GM23338 (cell line): ENCODE results near the gene TSR3. TPM values are rescaled to one million over a fixed set of nuclear protein-coding genes. Genes with fewer than 3 reads are reported as not detected.
A peak's percentile ranks its signal among the peaks of the same experiment; 100 is the strongest.

Experiments
- ATAC-seq: fragments of 200-7000 bp; cut with Tn5 transposase; 3 replicates; pipeline ENCODE4 v1.9.1; 2020
- DNase-seq: peaks from one replicate; pipeline ENCODE4 v3.0.0-alpha.2; 2015; ENCODE audit warnings: low spot score
- H2AFZ ChIP-seq: fragments of 200-600 bp; sonication (generic); 2 replicates; pipeline ENCODE4 v1.8.0; 2016; ENCODE audit warnings: antibody characterized with exemption, mild to moderate bottlenecking, moderate library complexity
- H3F3A ChIP-seq: fragments of 200-600 bp; sonication (generic); replicated peaks from 2 replicates; pipeline ENCODE4 v1.8.0; 2017; ENCODE audit warnings: antibody characterized with exemption, mixed run types, low read depth
- H3K27ac ChIP-seq: fragments of 200-600 bp; sonication (generic); 2 replicates; pipeline ENCODE4 v1.6.1; 2016; ENCODE audit warnings: low read depth
- H3K27me3 ChIP-seq: fragments of 200-600 bp; sonication (generic); 2 replicates; pipeline ENCODE4 v1.8.0; 2016; ENCODE audit warnings: mild to moderate bottlenecking, mixed run types, moderate library complexity; ENCODE audit not compliant: insufficient read depth
- H3K36me3 ChIP-seq: fragments of 200-600 bp; sonication (generic); 2 replicates; pipeline ENCODE4 v1.8.0; 2016; ENCODE audit warnings: mild to moderate bottlenecking; ENCODE audit not compliant: insufficient read depth
- H3K4me1 ChIP-seq: fragments of 200-600 bp; sonication (generic); 2 replicates; pipeline ENCODE4 v1.8.0; 2016; ENCODE audit warnings: mild to moderate bottlenecking, moderate library complexity; ENCODE audit not compliant: insufficient read depth
- H3K4me2 ChIP-seq: fragments of 200-600 bp; sonication (generic); 2 replicates; pipeline ENCODE4 v1.7.1; 2017; ENCODE audit warnings: mixed run types
- H3K4me3 ChIP-seq: fragments of 200-600 bp; sonication (generic); 2 replicates; pipeline ENCODE4 v1.6.1; 2016; ENCODE audit warnings: mixed run types
- H3K79me2 ChIP-seq: fragments of 200-600 bp; sonication (generic); replicated peaks from 2 replicates; pipeline ENCODE4 v1.8.0; 2017; ENCODE audit warnings: mild to moderate bottlenecking; ENCODE audit not compliant: insufficient read depth
- H3K9me2 ChIP-seq: fragments of 200-600 bp; sonication (generic); 2 replicates; pipeline ENCODE4 v1.8.0; 2017; ENCODE audit not compliant: insufficient read depth
- H4K20me1 ChIP-seq: fragments of 200-600 bp; sonication (generic); replicated peaks from 2 replicates; pipeline ENCODE4 v1.8.0; 2017; ENCODE audit warnings: mild to moderate bottlenecking; ENCODE audit not compliant: insufficient read depth
- H3K27ac Mint-ChIP-seq: 2 replicates; pipeline ENCODE4 v1.8.0; 2020; ENCODE audit warnings: inconsistent platforms, mild to moderate bottlenecking, moderate library complexity, mixed read lengths
- H3K27me3 Mint-ChIP-seq: 3 replicates; pipeline ENCODE4 v1.8.0; 2022; ENCODE audit warnings: low read depth, mild to moderate bottlenecking, moderate library complexity, mixed read lengths, inconsistent platforms; ENCODE audit not compliant: insufficient read depth, poor library complexity
- H3K36me3 Mint-ChIP-seq: 3 replicates; pipeline ENCODE4 v1.8.0; 2021; ENCODE audit warnings: low read depth, mild to moderate bottlenecking, inconsistent platforms, moderate library complexity, mixed read lengths
- H3K4me1 Mint-ChIP-seq: 3 replicates; pipeline ENCODE4 v1.8.0; 2020; ENCODE audit warnings: mild to moderate bottlenecking, inconsistent platforms, mixed read lengths
- H3K4me3 Mint-ChIP-seq: 3 replicates; pipeline ENCODE4 v1.8.0; 2021; ENCODE audit warnings: moderate library complexity, mild to moderate bottlenecking, inconsistent platforms, mixed read lengths
- H3K9me3 Mint-ChIP-seq: 3 replicates; pipeline ENCODE4 v1.8.0; 2020; ENCODE audit warnings: moderate library complexity, mild to moderate bottlenecking, inconsistent platforms, mixed read lengths
- CREB1 ChIP-seq: fragments of 250-450 bp; sonication (Bioruptor Pico); IDR thresholded peaks from 2 replicates; pipeline ENCODE4 v1.5.0; 2020; ENCODE audit warnings: low read depth, mild to moderate bottlenecking, moderate library complexity
- ETS1 ChIP-seq: IDR thresholded peaks from 2 replicates; pipeline ENCODE4 v1.6.1; 2016; ENCODE audit warnings: antibody characterized with exemption
- EZH2 ChIP-seq: fragments of 200-600 bp; sonication (generic); IDR thresholded peaks from one replicate; pipeline ENCODE4 v1.8.0; 2017; ENCODE audit warnings: antibody characterized with exemption, mild to moderate bottlenecking, low read depth; ENCODE audit not compliant: unreplicated experiment
- EZH2phosphoT487 ChIP-seq: fragments of 200-600 bp; sonication (generic); IDR thresholded peaks from one replicate; pipeline ENCODE4 v1.8.1; 2018; ENCODE audit warnings: antibody characterized with exemption; ENCODE audit not compliant: unreplicated experiment
- JUNB ChIP-seq: IDR thresholded peaks from one replicate; pipeline ENCODE4 v1.6.1; 2016; ENCODE audit warnings: antibody characterized with exemption; ENCODE audit not compliant: unreplicated experiment
- NANOG ChIP-seq: IDR thresholded peaks from 2 replicates; pipeline ENCODE4 v1.6.1; 2016; ENCODE audit warnings: antibody characterized with exemption, borderline replicate concordance
- POLR2AphosphoS5 ChIP-seq: IDR thresholded peaks from 2 replicates; pipeline ENCODE4 v1.6.1; 2016; ENCODE audit warnings: antibody characterized with exemption, low read depth
- STAT1 ChIP-seq: IDR thresholded peaks from one replicate; pipeline ENCODE4 v1.6.1; 2016; ENCODE audit warnings: antibody characterized with exemption; ENCODE audit not compliant: unreplicated experiment
- ZNF114 ChIP-seq: fragments of 250-450 bp; sonication (Bioruptor Pico); IDR thresholded peaks from 2 replicates; pipeline ENCODE4 v1.5.0; 2020; ENCODE audit warnings: mild to moderate bottlenecking, moderate library complexity
- ZNF331 ChIP-seq: fragments of 250-450 bp; sonication (Bioruptor Pico); IDR thresholded peaks from 2 replicates; pipeline ENCODE4 v1.5.0; 2020; ENCODE audit warnings: low read depth, mild to moderate bottlenecking, moderate library complexity
- polyA plus RNA-seq: library from polyadenylated mRNA; unstranded; fragments of >200 nt; fragmentation: Nextera tagmentation; extraction: Ambion mirVana; gene quantifications from 2 replicates; pipeline ENCODE4 v1.2.1, GENCODE V29; 2016
- total RNA-seq: library from RNA; depleted of rRNA; stranded (reverse); fragments of >200 nt; shearing (Covaris generic); gene quantifications from 2 replicates; pipeline ENCODE4 v1.2.3, GENCODE V29; 2014
- TF ChIP-seq, protein P1 (sequence below): fragments of 250-450 bp; sonication (Bioruptor Pico); IDR thresholded peaks from 2 replicates; pipeline ENCODE4 v1.5.0; 2020; ENCODE audit warnings: mild to moderate bottlenecking, moderate library complexity
- TF ChIP-seq, protein P2 (sequence below), 2 experiments: fragments of 200-600 bp in 1 of 2; sonication (generic) in 1 of 2; conservative IDR thresholded peaks; 2 replicates each; pipeline versions ENCODE4 v1.5.1 to v1.6.1; 2016 to 2017; ENCODE audit warnings: antibody characterized with exemption in 2 of 2, low read depth in 2 of 2, mild to moderate bottlenecking in 2 of 2, moderate library complexity in 1 of 2
- TF ChIP-seq, protein P3 (sequence below): IDR thresholded peaks from one replicate; pipeline ENCODE4 v1.6.1; 2018; ENCODE audit warnings: antibody characterized with exemption; ENCODE audit not compliant: unreplicated experiment

Gene TSR3
- total and polyA plus RNA-seq, 2 experiments from 2014 or later = 58.5 to 97.3 TPM

DNA sequence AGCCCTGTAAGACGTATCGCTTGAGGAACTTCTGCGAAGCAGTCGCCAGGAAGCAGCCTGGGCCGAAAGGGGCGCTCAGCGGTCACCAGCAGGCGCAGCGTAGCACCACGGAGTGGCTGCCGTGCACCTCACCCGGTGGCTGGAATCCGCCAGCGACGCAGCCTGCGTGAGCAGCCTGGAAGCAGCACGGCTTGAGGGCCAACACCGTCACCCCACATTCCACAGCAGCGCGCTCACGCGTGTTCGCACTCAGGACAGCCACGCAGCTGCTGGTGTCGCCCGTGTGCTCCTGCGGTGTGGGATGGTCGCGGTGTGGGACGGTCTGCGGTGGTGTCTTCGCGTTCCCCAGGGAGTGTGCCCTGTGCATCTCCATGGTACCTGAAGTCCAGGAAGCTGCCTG lies 32.6 kb downstream of the TSR3 start:
- Mint-ChIP-seq H3K27ac (no peak overlapping the region), H3K4me3 (no peak overlapping the region), H3K9me3 (no peaks in the 10 kb centered on the region), H3K4me1 (no peaks in the 10 kb centered on the region), H3K27me3 (peaks cover 12% of the 10 kb centered on the region), H3K36me3 (peaks cover 90% of the 10 kb centered on the region)
- peaks cover 19% of the 10 kb centered on the region for H4K20me1 ChIP-seq
- TF ChIP-seq POLR2AphosphoS5 (no peak), ETS1 (no peak), ZNF114 (no peak), ZNF331 (no peak), EZH2 (no peak), EZH2phosphoT487 (no peak), JUNB (no peak), CREB1 (CRISPR knock-in tag) (no peak), NANOG (no peak), STAT1 (no peak)
- TF ChIP-seq, protein P1, sequence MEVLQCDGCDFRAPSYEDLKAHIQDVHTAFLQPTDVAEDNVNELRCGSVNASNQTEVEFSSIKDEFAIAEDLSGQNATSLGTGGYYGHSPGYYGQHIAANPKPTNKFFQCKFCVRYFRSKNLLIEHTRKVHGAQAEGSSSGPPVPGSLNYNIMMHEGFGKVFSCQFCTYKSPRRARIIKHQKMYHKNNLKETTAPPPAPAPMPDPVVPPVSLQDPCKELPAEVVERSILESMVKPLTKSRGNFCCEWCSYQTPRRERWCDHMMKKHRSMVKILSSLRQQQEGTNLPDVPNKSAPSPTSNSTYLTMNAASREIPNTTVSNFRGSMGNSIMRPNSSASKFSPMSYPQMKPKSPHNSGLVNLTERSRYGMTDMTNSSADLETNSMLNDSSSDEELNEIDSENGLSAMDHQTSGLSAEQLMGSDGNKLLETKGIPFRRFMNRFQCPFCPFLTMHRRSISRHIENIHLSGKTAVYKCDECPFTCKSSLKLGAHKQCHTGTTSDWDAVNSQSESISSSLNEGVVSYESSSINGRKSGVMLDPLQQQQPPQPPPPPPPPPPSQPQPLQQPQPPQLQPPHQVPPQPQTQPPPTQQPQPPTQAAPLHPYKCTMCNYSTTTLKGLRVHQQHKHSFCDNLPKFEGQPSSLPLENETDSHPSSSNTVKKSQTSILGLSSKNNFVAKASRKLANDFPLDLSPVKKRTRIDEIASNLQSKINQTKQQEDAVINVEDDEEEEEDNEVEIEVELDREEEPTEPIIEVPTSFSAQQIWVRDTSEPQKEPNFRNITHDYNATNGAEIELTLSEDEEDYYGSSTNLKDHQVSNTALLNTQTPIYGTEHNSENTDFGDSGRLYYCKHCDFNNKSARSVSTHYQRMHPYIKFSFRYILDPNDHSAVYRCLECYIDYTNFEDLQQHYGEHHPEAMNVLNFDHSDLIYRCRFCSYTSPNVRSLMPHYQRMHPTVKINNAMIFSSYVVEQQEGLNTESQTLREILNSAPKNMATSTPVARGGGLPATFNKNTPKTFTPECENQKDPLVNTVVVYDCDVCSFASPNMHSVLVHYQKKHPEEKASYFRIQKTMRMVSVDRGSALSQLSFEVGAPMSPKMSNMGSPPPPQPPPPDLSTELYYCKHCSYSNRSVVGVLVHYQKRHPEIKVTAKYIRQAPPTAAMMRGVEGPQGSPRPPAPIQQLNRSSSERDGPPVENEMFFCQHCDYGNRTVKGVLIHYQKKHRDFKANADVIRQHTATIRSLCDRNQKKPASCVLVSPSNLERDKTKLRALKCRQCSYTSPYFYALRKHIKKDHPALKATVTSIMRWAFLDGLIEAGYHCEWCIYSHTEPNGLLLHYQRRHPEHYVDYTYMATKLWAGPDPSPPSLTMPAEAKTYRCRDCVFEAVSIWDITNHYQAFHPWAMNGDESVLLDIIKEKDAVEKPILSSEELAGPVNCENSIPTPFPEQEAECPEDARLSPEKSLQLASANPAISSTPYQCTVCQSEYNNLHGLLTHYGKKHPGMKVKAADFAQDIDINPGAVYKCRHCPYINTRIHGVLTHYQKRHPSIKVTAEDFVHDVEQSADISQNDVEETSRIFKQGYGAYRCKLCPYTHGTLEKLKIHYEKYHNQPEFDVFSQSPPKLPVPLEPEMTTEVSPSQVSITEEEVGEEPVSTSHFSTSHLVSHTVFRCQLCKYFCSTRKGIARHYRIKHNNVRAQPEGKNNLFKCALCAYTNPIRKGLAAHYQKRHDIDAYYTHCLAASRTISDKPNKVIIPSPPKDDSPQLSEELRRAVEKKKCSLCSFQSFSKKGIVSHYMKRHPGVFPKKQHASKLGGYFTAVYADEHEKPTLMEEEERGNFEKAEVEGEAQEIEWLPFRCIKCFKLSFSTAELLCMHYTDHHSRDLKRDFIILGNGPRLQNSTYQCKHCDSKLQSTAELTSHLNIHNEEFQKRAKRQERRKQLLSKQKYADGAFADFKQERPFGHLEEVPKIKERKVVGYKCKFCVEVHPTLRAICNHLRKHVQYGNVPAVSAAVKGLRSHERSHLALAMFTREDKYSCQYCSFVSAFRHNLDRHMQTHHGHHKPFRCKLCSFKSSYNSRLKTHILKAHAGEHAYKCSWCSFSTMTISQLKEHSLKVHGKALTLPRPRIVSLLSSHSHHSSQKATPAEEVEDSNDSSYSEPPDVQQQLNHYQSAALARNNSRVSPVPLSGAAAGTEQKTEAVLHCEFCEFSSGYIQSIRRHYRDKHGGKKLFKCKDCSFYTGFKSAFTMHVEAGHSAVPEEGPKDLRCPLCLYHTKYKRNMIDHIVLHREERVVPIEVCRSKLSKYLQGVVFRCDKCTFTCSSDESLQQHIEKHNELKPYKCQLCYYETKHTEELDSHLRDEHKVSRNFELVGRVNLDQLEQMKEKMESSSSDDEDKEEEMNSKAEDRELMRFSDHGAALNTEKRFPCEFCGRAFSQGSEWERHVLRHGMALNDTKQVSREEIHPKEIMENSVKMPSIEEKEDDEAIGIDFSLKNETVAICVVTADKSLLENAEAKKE = no peak
- TF ChIP-seq, protein P2, sequence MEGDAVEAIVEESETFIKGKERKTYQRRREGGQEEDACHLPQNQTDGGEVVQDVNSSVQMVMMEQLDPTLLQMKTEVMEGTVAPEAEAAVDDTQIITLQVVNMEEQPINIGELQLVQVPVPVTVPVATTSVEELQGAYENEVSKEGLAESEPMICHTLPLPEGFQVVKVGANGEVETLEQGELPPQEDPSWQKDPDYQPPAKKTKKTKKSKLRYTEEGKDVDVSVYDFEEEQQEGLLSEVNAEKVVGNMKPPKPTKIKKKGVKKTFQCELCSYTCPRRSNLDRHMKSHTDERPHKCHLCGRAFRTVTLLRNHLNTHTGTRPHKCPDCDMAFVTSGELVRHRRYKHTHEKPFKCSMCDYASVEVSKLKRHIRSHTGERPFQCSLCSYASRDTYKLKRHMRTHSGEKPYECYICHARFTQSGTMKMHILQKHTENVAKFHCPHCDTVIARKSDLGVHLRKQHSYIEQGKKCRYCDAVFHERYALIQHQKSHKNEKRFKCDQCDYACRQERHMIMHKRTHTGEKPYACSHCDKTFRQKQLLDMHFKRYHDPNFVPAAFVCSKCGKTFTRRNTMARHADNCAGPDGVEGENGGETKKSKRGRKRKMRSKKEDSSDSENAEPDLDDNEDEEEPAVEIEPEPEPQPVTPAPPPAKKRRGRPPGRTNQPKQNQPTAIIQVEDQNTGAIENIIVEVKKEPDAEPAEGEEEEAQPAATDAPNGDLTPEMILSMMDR (conservative IDR thresholded peaks at IDR 0.05; ENCODE audit: low read depth in 2 of 2) = no peak
- TF ChIP-seq, protein P3, sequence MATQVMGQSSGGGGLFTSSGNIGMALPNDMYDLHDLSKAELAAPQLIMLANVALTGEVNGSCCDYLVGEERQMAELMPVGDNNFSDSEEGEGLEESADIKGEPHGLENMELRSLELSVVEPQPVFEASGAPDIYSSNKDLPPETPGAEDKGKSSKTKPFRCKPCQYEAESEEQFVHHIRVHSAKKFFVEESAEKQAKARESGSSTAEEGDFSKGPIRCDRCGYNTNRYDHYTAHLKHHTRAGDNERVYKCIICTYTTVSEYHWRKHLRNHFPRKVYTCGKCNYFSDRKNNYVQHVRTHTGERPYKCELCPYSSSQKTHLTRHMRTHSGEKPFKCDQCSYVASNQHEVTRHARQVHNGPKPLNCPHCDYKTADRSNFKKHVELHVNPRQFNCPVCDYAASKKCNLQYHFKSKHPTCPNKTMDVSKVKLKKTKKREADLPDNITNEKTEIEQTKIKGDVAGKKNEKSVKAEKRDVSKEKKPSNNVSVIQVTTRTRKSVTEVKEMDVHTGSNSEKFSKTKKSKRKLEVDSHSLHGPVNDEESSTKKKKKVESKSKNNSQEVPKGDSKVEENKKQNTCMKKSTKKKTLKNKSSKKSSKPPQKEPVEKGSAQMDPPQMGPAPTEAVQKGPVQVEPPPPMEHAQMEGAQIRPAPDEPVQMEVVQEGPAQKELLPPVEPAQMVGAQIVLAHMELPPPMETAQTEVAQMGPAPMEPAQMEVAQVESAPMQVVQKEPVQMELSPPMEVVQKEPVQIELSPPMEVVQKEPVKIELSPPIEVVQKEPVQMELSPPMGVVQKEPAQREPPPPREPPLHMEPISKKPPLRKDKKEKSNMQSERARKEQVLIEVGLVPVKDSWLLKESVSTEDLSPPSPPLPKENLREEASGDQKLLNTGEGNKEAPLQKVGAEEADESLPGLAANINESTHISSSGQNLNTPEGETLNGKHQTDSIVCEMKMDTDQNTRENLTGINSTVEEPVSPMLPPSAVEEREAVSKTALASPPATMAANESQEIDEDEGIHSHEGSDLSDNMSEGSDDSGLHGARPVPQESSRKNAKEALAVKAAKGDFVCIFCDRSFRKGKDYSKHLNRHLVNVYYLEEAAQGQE = no peak
- ATAC-seq (peak; percentile 17; the same call in 2 of the 3 replicates), DNase-seq (no peak)
- peaks cover 12% of the 10 kb centered on the region; the same call in 1 of the 2 replicates for H3F3A ChIP-seq
- no peak overlapping the region for H2AFZ ChIP-seq
- H3K27ac ChIP-seq = no peak overlapping the region
- H3K4me3 ChIP-seq = no peak overlapping the region
- no peaks in the 10 kb centered on the region for H3K27me3 ChIP-seq
- no peaks in the 10 kb centered on the region for H3K4me1 ChIP-seq
- H3K36me3 ChIP-seq = peaks cover 40% of the 10 kb centered on the region
- no peak overlapping the region for H3K4me2 ChIP-seq
- H3K79me2 ChIP-seq = peaks cover 55% of the 10 kb centered on the region
- H3K9me2 ChIP-seq = no peaks in the 10 kb centered on the region
